ENCODE data around the gene VTN.

DNA sequence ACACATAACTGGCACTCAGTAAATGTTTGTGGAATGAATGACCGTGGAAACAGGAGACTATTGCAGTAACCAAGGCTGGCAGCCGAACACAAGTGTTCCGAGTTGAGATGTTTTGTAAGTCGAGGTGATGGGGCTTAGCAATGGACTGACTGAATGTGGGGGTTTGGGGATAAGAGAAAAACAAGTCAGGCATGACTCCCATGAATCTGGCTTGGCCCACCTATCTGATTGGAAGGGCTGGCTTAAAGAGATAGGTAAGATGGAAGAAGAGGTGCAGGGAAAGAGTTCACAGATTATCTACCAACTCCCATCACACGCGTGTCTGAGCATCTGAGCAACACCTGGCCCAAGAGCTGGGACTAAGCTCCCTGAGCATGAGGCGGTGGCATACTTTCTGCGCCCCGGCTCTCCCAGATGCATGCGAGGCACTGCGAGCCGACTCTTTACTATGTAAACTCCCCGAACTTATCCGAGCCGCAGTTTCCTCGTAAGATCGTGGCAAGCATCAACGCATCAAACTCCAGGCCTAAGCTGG, 35.4 kb downstream of the VTN start:
- TF ChIP-seq POLR2AphosphoS5 (IDR thresholded peaks at IDR 0.05; ENCODE audit: low read depth, low read length) = no peak
- no peak for TF ChIP-seq POLR2A (IDR thresholded peaks at IDR 0.05; ENCODE audit: low read depth, low read length)
